GM12874 (cell line): ENCODE results near the gene ORAI3.

ENCODE experiments used
- CTCF ChIP-seq: IDR thresholded peaks from 2 replicates; pipeline ENCODE4 v1.5.1; 2011; ENCODE audit warnings: low read depth, mild to moderate bottlenecking, control low read depth, low read length, moderate library complexity; ENCODE audit not compliant: insufficient read depth

The ORAI3 gene

GRCh38 chr16:30948667-30949649, at the start of gene ORAI3:
TSS of gene ORAI3 (plus strand) at chr16:30949068. CDS start at chr16:30949290, 222 bp downstream.
- TF ChIP-seq CTCF, result no peak

DNA sequence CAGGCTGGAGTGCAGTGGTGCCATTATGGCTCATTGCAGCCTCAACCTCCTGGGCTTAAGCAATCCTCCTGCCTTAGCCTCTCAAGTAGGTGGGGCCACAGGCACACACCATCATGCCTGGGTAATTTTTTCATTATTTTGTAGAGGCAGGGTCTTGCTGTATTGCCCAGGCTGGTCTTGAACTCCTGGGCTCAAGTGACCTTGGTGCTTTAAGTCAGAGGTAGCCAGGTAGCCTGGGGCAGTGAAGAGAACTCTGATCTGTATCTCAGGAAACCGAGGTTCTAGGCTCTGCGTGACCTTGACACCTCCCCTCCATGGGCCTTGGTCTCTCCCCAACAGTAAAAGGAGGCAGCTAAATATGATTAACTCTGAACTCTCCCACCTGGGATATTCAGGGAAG, 49.1 kb upstream of the ORAI3 start:
- no peak for TF ChIP-seq CTCF

- no peak for TF ChIP-seq CTCF
Measured at GRCh38 chr16:30900588-30900987, 48.3 kb upstream of the ORAI3 start.

GRCh38 chr16:30901201-30902028, 47.5 kb upstream of the ORAI3 start:
- TF ChIP-seq CTCF, result no peak

- peak; percentile 55 for TF ChIP-seq CTCF
Measured at GRCh38 chr16:30902029-30902972, 46.6 kb upstream of the ORAI3 start.

DNA sequence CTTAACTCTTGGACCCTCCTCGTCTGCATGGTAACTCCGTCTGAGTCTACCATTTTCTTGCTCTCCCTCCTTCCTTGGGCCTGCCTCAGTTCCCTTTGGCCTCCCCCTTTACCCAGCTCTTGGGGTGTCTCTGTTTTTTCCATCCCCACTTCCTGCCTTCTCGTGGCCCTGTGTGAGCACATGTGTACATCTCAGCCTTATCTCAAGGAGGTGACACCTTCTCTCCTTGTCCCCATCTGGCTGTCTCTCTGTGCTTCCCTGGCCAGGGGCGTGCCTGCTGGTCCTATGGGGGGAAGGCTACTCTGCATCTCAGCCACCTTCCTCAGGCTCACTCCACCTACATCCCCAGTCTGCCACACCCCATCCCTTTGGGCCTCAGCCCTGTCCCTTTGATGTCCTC, 45.9 kb upstream of the ORAI3 start:
- TF ChIP-seq CTCF, result no peak

DNA sequence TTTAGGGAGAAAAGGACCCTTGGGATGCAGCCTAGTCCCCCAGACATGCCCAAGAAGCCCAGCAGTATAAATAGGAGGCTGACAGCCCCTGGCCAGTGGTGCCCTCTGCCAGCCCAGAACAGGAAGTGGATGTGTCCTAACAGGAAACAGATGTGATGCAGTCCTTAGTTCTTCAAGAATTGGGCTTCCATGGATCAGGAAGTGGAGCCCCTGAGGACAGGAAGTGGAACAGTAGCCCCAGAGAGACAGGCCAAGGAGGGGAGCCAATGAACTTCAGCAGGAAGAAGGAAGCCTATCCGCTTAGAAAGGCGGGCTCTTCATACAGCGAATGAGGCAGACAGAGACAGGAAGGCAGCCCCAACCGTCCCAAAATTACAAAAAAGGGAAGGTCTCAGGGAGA, 45.3 kb upstream of the ORAI3 start:
- TF ChIP-seq CTCF, result no peak
